GM19455 (cell line): Measurements from ENCODE around the gene WFIKKN2.
"Not testable (repeated sequence)": the region's sequence is repeated elsewhere in the genome, so short reads cannot be mapped to it uniquely, and the experiment has no call there.

ENCODE experiments used
- ATAC-seq: cut with Tn5 transposase; IDR thresholded peaks from one replicate; pipeline ENCODE4 v1.9.1; 2021; ENCODE audit not compliant: unreplicated experiment

WFIKKN2 gene, protein sequence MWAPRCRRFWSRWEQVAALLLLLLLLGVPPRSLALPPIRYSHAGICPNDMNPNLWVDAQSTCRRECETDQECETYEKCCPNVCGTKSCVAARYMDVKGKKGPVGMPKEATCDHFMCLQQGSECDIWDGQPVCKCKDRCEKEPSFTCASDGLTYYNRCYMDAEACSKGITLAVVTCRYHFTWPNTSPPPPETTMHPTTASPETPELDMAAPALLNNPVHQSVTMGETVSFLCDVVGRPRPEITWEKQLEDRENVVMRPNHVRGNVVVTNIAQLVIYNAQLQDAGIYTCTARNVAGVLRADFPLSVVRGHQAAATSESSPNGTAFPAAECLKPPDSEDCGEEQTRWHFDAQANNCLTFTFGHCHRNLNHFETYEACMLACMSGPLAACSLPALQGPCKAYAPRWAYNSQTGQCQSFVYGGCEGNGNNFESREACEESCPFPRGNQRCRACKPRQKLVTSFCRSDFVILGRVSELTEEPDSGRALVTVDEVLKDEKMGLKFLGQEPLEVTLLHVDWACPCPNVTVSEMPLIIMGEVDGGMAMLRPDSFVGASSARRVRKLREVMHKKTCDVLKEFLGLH

DNA sequence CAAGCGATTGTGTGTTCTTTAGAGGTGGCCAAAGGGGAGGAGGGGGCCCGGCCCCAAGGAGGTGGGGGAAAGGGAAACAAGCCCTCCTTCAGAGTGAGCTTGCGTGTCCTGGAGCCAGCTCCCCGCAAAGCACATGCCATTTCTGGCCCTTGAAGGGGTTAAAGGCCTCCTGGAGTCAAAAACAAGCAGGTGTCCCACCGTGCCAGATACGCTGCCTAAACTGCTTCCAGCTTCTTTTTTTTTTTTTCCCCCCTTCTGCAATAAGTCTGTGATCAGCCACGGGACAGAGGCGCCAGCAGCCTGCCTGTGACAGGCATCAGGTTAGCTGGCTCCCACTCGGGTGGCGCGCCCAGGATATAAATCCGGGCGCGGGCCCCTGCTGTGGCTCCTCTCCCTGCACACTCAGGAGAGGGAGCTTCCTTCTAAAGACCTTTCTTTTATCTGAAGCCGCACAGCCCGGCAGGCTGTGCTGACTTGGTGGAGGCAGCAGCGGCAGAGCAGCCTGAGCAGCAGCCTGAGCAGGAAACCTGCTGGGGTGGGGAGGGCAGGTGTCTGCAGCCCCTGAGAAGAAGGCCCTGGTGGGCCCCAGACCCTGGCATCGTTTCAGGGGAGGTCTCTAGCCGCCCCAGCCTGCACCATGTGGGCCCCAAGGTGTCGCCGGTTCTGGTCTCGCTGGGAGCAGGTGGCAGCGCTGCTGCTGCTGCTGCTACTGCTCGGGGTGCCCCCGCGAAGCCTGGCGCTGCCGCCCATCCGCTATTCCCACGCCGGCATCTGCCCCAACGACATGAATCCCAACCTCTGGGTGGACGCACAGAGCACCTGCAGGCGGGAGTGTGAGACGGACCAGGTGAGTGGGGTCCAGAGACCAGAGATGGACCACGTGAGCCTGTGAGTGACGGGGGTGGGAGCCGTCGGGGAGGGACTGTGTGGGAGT, at the start of gene WFIKKN2:
TSS of gene WFIKKN2 (plus strand) at position 286 of the 934 bp plus-strand sequence. CDS start at position 638, 352 bp downstream.
- no peak for ATAC-seq

DNA sequence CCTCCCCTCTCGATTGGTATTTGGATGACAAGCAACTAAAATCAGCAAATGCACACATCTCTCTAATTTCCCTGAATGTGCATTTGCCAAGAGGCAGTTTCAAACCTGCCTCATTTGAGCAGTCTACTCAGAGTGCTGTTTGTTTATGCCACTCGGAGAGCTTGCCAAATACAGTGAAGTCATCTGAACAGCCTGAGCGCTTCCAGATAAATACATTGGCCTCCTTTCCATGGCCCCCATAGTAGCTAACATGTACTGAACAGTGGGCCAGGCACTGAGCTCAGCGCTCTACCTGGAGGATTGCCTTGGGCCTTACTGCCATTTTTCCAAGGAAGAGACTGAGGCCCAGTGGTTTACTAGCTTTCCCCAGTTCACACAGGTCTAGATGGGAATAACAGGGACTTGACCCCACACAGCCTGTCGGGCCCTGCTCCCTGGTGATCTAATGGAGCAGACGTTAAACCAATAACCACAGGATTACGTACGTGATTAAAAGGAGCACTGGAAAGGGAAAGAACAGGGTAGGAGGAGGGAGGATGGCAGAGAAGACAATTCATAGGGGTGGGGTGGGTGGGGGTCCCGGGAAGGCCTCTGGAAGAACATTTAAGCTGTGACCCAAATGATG, 49.3 kb upstream of the WFIKKN2 start:
- no peak for ATAC-seq

DNA sequence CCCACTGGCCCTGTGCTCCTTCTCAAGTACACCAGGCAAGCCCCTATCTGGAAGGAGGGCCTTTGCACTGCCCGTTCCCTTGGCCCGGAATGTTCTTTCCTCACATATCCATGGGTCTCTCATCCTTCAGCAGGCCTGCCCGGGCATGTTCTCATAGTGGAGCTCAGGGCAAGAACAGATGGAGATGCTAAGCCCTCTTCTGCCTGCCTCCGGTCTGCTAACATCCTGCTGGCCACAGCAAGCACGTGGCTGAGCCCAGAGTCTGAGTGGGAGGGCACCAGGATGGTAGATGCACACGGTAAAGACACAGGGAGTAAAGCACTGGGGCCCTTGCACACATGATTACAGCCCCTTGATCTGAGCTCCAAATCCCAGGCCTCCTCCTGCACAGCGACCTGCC, 48.3 kb upstream of the WFIKKN2 start:
- ATAC-seq: no peak

DNA sequence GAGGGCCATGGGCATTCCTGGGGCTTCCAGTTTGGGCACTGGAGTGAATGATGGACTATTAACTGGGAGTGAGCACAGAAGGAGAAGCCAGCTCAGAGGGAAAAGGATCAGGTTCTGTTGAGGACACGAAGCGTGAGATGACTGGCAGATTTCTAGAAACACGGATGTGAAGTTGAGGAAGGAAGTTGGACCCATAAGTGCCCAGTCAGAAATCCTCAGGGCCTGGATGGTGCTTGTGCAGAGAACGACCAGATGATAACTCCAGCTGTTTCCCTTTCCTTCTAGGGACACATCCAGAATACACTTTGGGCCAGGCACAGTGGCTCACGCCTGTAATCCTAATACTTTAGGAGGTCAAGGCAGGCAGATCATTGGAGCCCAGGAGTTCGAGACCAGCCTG, 44.8 kb upstream of the WFIKKN2 start:
- no peak for ATAC-seq

DNA sequence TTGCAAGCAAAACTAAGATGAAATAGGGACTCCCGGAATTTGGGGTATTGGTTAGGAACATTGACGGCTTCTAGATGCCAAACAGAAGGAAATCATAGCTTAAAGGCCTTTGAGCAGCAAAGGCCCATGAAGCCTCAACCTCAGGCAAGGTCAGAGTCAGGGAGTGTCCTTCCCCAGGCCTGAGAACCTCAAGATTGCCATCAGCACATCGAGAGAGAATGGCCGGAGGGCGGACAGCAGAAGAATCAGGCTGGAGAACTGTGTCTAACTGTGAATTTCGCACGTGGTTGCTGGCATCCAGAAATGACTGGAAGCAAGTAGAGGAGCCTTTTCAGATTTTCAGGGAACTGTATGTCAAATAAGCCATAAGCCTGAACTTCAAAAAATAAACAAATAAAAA, 43.3 kb upstream of the WFIKKN2 start:
- no peak for ATAC-seq

DNA sequence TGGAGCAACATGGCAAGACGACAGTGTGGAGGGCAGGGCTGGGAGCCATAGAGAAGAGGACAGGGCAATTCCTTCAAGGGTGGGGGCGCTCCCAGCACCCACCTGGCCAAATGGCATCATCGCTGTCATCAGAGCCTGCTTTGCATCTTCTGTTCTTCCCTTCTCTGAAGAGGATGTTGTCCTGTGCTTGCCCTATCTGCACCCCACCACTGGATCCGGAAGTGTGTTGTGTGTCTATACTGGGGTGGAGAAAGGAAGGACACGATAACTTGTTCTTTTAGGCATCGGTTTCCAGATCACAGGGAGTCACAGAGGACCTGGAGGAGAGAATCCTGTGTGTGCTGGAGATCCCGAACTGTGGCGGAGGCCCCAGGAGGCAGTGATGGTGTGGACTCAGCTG, 42.4 kb upstream of the WFIKKN2 start:
- no peak for ATAC-seq

DNA sequence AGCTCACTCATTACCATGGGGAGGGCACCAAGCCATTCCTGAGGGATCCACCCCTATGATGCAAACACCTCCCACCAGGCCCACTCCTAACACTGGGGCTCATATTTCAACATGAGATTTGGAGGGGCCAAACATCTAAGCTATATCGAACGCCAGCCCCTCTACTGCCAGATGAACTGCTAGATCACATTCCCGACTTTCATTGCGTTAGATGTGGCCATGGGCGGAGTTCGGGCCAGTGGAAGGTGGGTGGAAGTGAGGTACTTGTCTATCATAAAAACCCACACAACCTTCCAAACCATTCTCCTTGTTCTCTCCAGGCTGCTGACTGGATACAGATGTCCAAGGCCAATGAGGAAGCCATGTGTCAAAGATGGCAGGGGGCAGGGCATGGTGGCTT, 41.0 kb upstream of the WFIKKN2 start:
- ATAC-seq: no peak

DNA sequence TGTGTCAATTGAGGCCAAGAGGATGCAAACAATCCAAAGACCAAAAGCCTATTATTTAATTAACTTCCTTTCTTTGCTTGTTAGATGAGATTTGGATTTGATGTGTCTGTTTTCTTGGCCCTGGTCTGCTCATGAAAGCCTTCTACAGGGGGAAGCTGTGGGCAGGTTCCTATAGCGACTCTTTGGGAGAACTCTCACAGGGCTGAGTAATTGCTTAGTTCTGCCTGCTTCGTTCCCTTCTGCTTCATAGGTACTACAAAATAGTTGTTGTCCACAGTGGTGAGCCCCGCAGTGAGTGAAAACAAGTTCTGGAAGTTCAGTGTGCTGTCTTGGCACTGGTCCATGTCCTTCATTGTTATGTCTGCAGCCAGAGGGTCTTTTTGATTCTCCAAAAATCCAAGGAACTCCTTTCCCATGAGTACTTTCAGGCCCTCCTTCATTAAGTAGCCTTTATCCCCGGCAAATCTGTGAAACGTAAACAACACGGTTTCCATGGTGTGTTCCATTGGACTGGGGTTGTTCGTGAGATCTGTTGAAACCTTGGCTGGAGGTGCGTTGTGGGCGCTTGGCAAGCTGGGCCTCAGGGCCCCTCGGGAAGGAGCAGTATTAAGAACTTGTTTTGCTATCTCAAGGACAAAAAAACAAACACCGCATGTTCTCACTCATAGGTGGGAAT, 38.1 kb upstream of the WFIKKN2 start:
- ATAC-seq: no peak

DNA sequence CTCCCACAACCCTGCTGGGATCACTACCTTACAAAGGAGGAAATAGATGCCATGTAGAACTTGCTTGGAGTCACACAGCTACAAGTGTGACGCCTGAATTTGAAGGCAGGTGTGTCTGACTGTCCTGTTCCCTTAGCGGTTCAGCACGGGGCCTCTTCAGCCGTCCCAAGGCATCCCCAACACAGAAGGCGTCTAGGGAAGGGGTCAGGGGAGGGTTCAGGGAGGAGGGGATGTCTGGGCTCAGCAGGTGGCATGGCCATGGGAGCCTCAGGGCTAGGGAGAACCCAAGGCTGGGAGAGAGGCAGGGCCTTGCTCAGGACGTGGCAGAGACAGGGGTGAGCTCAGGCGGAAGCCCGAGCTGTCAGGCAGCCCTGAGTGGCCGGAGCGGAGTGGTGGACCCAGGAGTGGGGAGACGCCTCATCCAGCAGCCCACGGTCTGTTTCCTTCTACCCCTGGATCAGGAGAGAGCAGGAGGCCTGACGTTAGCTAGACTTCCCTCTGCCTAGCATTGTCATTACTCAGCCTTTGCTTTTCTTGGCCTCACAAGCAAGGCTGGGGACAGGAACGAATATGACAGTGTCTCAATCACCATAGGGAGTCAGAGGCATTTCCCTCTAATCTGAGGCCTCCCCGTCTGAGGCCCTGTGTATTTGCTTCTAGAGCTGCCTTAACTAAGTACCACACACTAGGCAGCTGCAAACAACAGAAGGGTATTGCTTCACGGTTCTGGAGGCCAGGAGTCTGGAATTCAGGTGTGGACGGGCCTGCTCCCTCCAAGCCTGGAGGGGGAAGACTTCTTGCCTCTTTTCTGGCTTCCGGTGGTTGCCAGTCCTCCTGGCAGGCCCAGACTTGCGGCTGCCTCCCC, 36.7 kb upstream of the WFIKKN2 start:
- ATAC-seq: no peak

DNA sequence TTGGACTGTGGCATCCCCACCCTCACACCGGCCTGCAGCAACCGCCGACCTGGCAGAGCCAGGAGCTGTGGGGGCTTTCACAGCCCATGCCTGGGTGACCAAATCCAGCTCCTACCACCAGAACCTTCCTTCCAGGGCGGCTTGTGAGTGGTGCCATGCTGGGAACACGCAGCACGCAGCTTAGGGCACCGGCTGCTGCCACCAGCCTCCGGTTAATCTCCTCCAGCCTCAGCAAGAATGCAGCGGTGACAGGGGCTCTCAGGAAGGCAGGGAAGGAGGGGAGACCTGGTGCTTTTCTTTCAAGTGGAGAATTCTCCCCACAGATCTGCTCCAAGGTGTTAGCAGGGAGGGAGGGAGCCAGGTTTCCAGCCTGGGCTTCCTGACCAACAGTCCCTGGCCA, 35.8 kb upstream of the WFIKKN2 start:
- ATAC-seq: no peak

DNA sequence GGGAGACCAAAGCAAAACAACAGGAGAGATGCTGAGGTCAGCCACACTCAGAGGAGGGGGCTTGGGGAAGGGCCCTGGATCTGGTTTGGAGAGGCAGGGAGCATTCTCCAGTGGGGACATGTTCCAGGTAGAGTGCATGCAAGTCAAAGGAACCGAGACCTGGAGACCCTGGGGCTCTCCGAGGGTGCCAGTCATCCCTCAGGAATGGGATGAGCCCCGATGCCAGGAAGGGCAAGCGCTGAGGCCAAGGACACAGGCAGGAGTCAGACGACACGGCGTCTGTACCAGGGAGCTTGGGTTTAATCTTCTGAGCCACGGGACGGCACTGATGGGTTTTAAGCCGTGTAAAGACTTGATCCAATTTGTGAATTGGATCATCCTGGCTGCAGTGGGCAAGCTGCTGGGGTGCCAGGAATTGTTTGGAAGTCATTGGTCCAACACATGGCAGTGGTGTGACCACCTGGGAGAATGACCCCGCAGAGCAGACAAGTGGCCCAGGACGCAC, 35.1 kb upstream of the WFIKKN2 start:
- ATAC-seq: no peak

DNA sequence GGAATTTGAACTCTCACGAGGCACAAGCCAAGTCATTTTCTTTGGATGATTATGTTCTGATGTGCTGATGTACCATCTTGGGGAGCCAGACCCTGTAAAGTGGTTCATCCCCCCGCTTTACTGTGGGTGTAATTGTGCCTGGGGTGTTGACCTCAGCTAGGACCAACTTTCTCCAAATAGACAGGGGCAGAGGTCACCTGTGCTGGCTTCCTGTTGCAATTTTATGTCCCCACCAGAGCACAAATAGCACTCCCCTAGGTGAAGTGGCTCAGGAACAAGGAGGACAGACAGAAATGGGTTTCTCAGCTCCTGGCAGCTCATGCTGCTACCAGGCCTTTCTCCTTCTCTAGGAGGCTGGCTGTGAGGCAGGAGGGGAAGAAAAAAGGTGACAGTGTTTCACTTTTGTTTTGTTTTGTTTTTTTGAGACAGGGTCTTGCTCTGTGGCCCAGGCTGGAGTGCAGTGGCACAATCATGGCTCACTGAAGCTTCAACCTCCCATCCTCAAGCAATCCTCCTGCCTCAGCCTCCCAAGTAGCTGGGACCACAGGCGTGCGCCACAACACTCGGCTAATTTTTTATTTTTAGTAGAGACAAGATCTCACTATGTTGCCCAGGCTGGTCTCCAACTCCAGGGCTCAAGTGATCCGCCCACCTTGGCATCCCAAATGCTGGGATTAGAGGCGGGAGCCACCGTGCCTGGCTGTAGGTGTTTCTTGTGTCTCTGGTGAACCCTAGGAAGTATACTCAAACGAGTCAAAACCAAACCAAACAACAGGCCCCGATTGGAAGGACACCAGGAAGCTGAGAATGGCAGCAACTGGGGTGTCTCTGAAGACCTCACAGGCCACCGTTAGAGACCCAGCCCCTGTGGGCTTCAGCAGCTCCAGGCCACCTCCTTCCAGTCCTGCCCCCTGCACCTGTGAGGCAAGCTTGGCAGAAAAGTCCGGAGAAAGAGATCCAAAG, 32.5 kb upstream of the WFIKKN2 start:
- ATAC-seq: no peak

DNA sequence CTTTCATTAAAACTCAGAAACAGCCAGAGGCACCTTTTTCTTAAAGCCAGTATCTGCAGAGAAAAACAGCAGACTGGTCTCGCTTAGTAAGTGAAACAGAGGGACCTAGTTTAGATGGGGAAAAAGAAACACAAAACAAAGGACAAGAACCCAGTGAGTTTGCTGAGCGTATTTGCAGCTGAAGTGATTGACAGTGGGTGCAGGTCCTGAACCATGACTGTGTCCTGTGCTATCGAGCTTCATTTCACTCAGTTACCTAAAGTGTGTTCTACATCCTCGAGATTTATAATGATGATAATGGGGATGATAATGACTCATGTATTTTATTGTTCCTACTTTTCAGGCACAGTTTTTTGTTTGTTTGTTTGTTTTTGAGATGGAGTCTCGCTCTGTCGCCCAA, 31.7 kb upstream of the WFIKKN2 start:
- no peak for ATAC-seq

DNA sequence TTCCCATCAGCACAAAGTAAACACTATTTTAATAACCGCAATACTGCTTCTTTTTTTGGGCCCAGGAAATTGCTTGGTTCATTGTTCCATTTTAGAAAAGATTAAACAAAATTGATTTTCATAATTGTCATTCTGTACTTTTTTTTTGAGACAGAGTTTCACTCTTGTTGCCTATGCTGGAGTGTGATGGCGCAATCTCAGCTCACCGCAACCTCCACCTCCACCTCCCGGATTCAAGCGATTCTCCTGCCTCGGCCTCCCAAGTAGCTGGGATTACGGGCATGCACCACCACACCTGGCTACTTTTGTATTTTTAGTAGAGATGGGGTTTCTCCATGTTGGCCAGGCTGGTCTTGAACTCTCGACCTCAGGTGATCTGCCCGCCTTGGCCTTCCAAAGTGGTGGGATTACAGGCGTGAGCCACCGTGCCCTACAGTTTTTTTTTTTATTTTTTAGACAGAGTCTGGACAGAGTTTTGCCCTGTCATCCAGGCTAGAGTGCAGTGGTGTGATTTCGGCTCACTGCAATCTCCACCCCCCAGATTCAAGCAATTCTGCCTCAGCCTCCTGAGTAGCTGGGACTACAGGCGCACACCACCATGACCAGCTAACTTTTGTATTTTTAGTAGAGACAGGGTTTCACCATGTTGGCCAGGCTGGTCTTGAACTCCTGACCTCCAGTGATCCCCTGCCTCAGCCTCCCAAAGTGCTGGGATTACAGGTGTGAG, 30.5 kb upstream of the WFIKKN2 start:
- ATAC-seq: not testable (repeated sequence)

DNA sequence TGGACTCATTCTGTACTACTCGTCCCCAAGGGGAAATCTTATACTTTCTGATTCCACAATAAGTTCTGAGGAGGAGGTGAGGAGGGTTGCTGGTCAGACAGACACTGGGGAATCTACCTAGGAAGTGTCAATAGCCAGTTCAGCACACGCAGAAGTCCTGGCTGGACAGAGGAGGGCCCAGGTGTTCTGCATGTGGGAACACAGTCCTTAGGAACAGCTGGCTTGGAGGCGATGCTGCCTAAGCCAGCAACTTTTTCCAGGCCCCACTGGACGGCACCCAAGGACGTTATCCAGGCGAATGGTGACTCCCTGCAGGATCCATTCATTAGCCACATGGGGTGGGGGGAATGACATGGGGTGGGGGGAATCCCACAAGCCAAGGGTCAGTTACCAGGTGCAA, 29.9 kb upstream of the WFIKKN2 start:
- no peak for ATAC-seq

DNA sequence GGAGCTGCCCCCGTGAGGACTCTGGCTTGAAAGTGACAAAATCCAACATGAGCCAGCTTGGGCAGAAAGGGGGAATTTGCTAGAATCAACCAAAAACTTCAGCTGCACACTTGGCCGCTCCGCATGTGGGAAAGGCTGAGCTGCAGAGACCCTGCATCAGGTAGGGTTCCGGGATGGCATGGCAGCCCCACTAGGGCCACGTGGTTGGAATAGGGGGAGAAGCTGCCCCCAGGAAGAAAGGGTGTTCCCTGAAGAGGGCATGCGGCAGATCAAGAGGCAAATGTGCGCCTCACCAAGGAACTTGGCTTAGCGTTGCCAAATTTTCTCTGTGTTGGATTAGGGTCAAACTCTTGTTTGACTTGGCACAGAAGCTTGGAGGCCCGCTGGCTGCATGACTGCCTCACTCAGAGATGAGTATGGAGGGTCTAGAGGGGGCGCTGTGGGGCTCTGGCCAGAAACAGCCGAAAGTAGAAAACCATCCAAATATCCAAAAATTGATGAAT, 29.2 kb upstream of the WFIKKN2 start:
- no peak for ATAC-seq

DNA sequence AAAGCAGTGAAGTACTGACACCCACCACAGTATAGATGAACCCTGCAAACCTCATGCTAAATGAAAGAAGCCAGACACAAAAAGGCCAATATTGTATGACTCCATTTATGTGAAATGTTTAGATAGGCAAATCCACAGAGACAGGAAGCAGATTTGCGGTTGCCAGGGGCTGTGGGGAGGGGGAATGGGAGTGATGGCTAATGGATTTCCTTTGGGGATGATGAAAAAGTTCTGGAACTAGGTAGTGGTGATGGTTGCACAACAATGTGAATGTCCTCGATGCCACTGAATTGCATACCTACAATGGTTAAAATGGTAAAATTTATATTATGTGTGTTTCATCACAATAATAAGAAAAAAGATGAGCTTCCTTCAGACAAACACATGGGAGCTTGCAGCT, 28.4 kb upstream of the WFIKKN2 start:
- ATAC-seq: no peak

DNA sequence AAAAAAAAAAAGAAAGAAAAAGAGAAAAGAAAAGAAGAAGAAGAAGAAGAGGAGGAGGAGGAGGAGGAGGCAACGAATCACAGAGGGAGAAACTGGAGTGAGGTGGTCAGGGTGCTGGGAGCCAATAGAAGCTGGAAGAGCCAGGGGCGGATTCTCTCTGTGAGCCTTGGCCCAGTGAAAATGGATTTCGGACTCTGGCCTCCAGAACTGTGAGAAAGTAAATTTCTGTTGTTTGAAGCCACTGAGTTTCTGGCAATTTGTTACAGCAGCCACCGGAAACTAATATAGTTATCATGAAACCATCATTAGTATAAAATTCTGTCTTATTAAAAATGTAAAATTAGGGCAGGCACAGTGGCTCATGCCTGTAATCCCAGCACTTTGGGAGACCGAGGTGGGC, 27.7 kb upstream of the WFIKKN2 start:
- no peak for ATAC-seq
